Pancreas (tissue), 10 donors: Measurements from ENCODE around the gene SRBD1. TPM values are rescaled to one million over a fixed set of nuclear protein-coding genes. Genes with fewer than 3 reads are reported as not detected.
A peak's percentile ranks its signal among the peaks of the same experiment; 100 is the strongest.

Source experiments
- ATAC-seq, 4 donors: fragments of 200-7000 bp; cut with Tn5 transposase; one replicate each; pipeline versions ENCODE4 v1.8.0 to v1.9.1; 2020; ENCODE audit warnings: mild to moderate bottlenecking in 4 of 4, moderate library complexity in 4 of 4
- DNase-seq, 6 donors: peaks; one replicate each; pipeline ENCODE4 v3.0.0-alpha.2; 2020
- FAIRE-seq: peaks from 2 replicates; lab custom pipeline; 2012; peaks lifted over from hg19 to GRCh38; lab: Jason Lieb, UNC
- H3K27ac ChIP-seq, 4 donors: fragments of 200-600 bp; sonication (generic); 1 replicate in 3 of 4; 2 replicates in 1 of 4; pipeline versions ENCODE4 v1.5.0 to v1.8.0; 2020
- H3K27me3 ChIP-seq, 4 donors: fragments of 200-600 bp; one replicate each; pipeline ENCODE4 v1.8.0; 2021
- H3K36me3 ChIP-seq, 3 donors: fragments of 200-600 bp; sonication (generic) in 1 of 3; one replicate each; pipeline versions ENCODE4 v1.5.0 to v1.8.0; 2020 to 2021
- H3K4me1 ChIP-seq, 3 donors: fragments of 200-600 bp; one replicate each; pipeline ENCODE4 v1.8.0; 2021
- H3K4me3 ChIP-seq, 4 donors: fragments of 200-600 bp; sonication (generic) in 2 of 4; one replicate each; pipeline versions ENCODE4 v1.5.0 to v1.8.0; 2020 to 2021
- H3K9me3 ChIP-seq, 4 donors: fragments of 200-600 bp; one replicate each; pipeline ENCODE4 v1.8.0; 2021
- CTCF ChIP-seq, 4 donors: fragments of 200-600 bp; sonication (generic) in 3 of 4; IDR thresholded peaks; one replicate each; pipeline versions ENCODE4 v1.5.0 to v1.8.0; 2021; ENCODE audit warnings: antibody characterized with exemption in 4 of 4
- whole genome bisulfite sequencing, 2 donors: extraction: QIAGEN DNeasy Blood & Tissue Kit; methylation state at CpG; one replicate each; pipeline ENCODE4 v1.1.7; 2013; 5-methylcytosine and 5-hydroxymethylcytosine counted together
- intact Hi-C, 3 donors: fragments of 100-400 bp; cut with DNase I; formaldehyde crosslinking; loops; one replicate each; pipeline versions ENCODE4 v1.11.1 to v1.14.2; 2022
- polyA plus RNA-seq, 2 donors: library from polyadenylated mRNA; stranded (reverse); fragments of 200-250 nt; gene quantifications; one replicate each; pipeline ENCODE4 v1.2.3, GENCODE V29; 2013
- total RNA-seq, 6 donors: library from RNA; stranded (reverse); fragmentation: NEBNext Ultra II Directional in 4 of 6; extraction: Animal tissue kit (Norgen Biotek cat#: 25700) in 4 of 6; gene quantifications; one replicate each; pipeline versions ENCODE4 v1.2.1 to v1.2.4, GENCODE V29; 2021 to 2023
- donor health status: healthy with polysubstance abuse.
- donor health status: DM: no; HTN: no; CAD: no; lungs with moderate emphysema.
- donor health status: DM: no; HTN: no; CAD: no.
- donor health status: control.
- donor health status: control.
- donor health status: Bipolar disorder and iron deficiency.
- donor health status: DM: yes; HTN: yes; CAD: no.
- donor health status: DM: no; HTN: no; CAD: no.
- donor health status: DM: no; HTN: no; CAD: no.
- donor health status: DM: yes; HTN: yes; CAD: no.

The SRBD1 gene
- total and polyA plus RNA-seq, 8 donors = 3.2 to 15.4 (median 11.6) TPM

- H3K36me3 ChIP-seq = no peaks in the 10 kb centered on the region
- H3K27me3 ChIP-seq = no peaks in the 10 kb centered on the region
- WGBS, 2 donors = 74 to 76% methylated on average over 5 of the region's 5 CpGs
- ATAC-seq (peak in 2 of 4 donors; percentile 50 to 54), FAIRE-seq (no peak), DNase-seq (no peak)
- intact Hi-C loops = loop anchor here in 1 of 3 donors (10.0 kb wide), 1 partner anchor 299 kb away; no protein-coding TSS in a partner anchor
- H3K9me3 ChIP-seq = no peaks in the 10 kb centered on the region
- H3K4me3 ChIP-seq = no peak overlapping the region
- H3K4me1 ChIP-seq = no peaks in the 10 kb centered on the region
- H3K27ac ChIP-seq = no peak overlapping the region
- TF ChIP-seq CTCF (IDR thresholded peaks at IDR 0.05) = no peak
Measured at GRCh38 chr2:45636008-45636407, 24.9 kb upstream of the SRBD1 start.

GRCh38 chr2:45634223-45634622 lies 23.2 kb upstream of the SRBD1 start:
- Histone ChIP-seq H3K36me3 (no peaks in the 10 kb centered on the region), H3K27me3 (no peaks in the 10 kb centered on the region), H3K4me3 (no peak overlapping the region), H3K27ac (no peak overlapping the region), H3K4me1 (no peaks in the 10 kb centered on the region), H3K9me3 (no peaks in the 10 kb centered on the region)
- DNase-seq (no peak), ATAC-seq (no peak), FAIRE-seq (no peak)
- intact Hi-C loops = loop anchor here in 1 of 3 donors (10.0 kb wide), 1 partner anchor 301 kb away; no protein-coding TSS in a partner anchor
- TF ChIP-seq CTCF (IDR thresholded peaks at IDR 0.05) = no peak
- 90 to 93% methylated on average over 5 of the region's 5 CpGs for WGBS, 2 donors

GRCh38 chr2:45631955-45632354 lies 20.9 kb upstream of the SRBD1 start:
- WGBS, 2 donors = 79 to 82% methylated on average over 3 of the region's 3 CpGs
- Histone ChIP-seq H3K4me3 (no peak overlapping the region), H3K9me3 (no peaks in the 10 kb centered on the region), H3K4me1 (peaks cover 0 to 3% (median 0%) of the 10 kb centered on the region in 3 donors), H3K27ac (no peak overlapping the region), H3K36me3 (no peaks in the 10 kb centered on the region), H3K27me3 (no peaks in the 10 kb centered on the region)
- FAIRE-seq (no peak), DNase-seq (no peak), ATAC-seq (no peak)
- intact Hi-C loops = loop anchor here in 1 of 3 donors (10.0 kb wide), 1 partner anchor 303 kb away; no protein-coding TSS in a partner anchor
- TF ChIP-seq CTCF (IDR thresholded peaks at IDR 0.05) = no peak

- DNase-seq (no peak), FAIRE-seq (no peak), ATAC-seq (no peak)
- Histone ChIP-seq H3K9me3 (no peaks in the 10 kb centered on the region), H3K36me3 (no peaks in the 10 kb centered on the region), H3K4me3 (no peak overlapping the region), H3K27ac (no peak overlapping the region), H3K4me1 (peaks cover 2 to 8% (median 2%) of the 10 kb centered on the region in 3 donors), H3K27me3 (no peaks in the 10 kb centered on the region)
- intact Hi-C loops = loop anchor here in 1 of 3 donors (10.0 kb wide), 1 partner anchor 303 kb away; no protein-coding TSS in a partner anchor
- 93 to 98% methylated on average over 3 of the region's 3 CpGs for WGBS, 2 donors
- TF ChIP-seq CTCF (IDR thresholded peaks at IDR 0.05) = no peak
Measured at GRCh38 chr2:45631319-45631718, 20.3 kb upstream of the SRBD1 start.

- Histone ChIP-seq H3K4me3 (no peak overlapping the region), H3K4me1 (peaks cover 8 to 13% (median 11%) of the 10 kb centered on the region in 3 donors), H3K27ac (no peak overlapping the region), H3K36me3 (no peaks in the 10 kb centered on the region), H3K27me3 (no peaks in the 10 kb centered on the region), H3K9me3 (no peaks in the 10 kb centered on the region)
- TF ChIP-seq CTCF (IDR thresholded peaks at IDR 0.05) = no peak
- FAIRE-seq = no peak
- no peak for DNase-seq
- ATAC-seq = no peak
- intact Hi-C loops = loop anchor here in 1 of 3 donors (10.0 kb wide), 1 partner anchor 305 kb away; no protein-coding TSS in a partner anchor
- WGBS, 2 donors = 23 to 42% methylated on average over 1 of the region's 1 CpG
Measured at GRCh38 chr2:45629971-45630370, 18.9 kb upstream of the SRBD1 start.
